PC-3 (cell line): ENCODE results near the gene KISS1.

Experiments
- CTCF ChIP-seq: fragments of 300-600 bp; sonication (generic); conservative IDR thresholded peaks from 2 replicates; pipeline ENCODE4 v1.5.1; 2017; ENCODE audit warnings: antibody characterized with exemption, low read depth, mild to moderate bottlenecking, low read length
- EZH2 ChIP-seq: fragments of 300-600 bp; sonication (generic); IDR thresholded peaks from one replicate; pipeline ENCODE4 v1.6.1; 2017; ENCODE audit warnings: antibody characterized with exemption, mild to moderate bottlenecking, low read length; ENCODE audit not compliant: unreplicated experiment
- EZH2phosphoT487 ChIP-seq: fragments of 300-600 bp; sonication (generic); IDR thresholded peaks from 2 replicates; pipeline ENCODE4 v1.6.1; 2018; ENCODE audit warnings: mild to moderate bottlenecking, antibody characterized with exemption, low read length, borderline replicate concordance

DNA sequence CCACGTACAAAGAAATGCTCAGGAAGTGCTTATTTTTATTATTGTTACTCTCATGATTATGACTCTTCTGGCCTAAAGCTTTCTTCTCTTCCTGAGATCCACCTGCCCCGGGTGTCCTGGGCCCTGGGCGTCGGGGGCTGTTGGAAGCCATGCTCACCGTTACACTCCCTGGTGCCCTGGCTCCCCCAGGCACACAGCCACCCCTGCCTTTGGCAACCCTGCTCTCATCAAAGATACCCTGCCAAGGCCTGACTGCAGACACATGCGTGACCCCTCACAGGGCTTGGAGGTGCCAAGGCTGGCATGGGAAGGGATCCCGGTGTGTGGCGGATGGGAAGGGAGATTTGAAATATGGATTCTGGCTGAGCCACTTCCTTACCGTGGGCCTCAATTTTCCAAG is 3.3 kb upstream of the KISS1 start:
- TF ChIP-seq CTCF (no peak), EZH2phosphoT487 (no peak), EZH2 (no peak)
